Stomach (tissue), 4 donors: ENCODE data around the gene ACO2.

ENCODE experiments used
- CTCF ChIP-seq, 7 experiments: fragments of 450-650 bp in 4 of 7; fragments of 200-600 bp in 3 of 7; sonication (generic) in 3 of 7; IDR thresholded peaks; one replicate each; pipeline ENCODE4 v1.5.1; 2016 to 2019; ENCODE audit warnings: antibody characterized with exemption in 7 of 7, control low read depth in 2 of 7, mild to moderate bottlenecking in 1 of 7
- EP300 ChIP-seq: sonication (generic); formaldehyde crosslinking; IDR thresholded peaks from one replicate; pipeline ENCODE4 v1.6.1; 2017; ENCODE audit warnings: antibody characterized with exemption
- POLR2A ChIP-seq, 4 donors: fragments of 450-650 bp; IDR thresholded peaks; one replicate each; pipeline ENCODE4 v1.6.1; 2016; ENCODE audit warnings: antibody characterized with exemption in 4 of 4, control low read depth in 2 of 4, mild to moderate bottlenecking in 1 of 4, moderate library complexity in 1 of 4
- POLR2AphosphoS5 ChIP-seq, 3 donors: sonication (generic); formaldehyde crosslinking; IDR thresholded peaks; one replicate each; pipeline ENCODE4 v1.6.1; 2016; ENCODE audit warnings: antibody characterized with exemption in 3 of 3

- TF ChIP-seq POLR2AphosphoS5 (IDR thresholded peaks at IDR 0.05) (peak in 1 of 3 donors; percentile 67), POLR2A (IDR thresholded peaks at IDR 0.05) (no peak), CTCF (IDR thresholded peaks at IDR 0.05) (peak in 5 of 7 experiments; percentile 59 to 76 (median 71)), EP300 (no peak)
Measured at GRCh38 chr22:41532908-41533825, 64.2 kb downstream of the ACO2 start.
